GM18517 (cell line): ENCODE data around the gene SIRPA.

Experiments used
- ATAC-seq: cut with Tn5 transposase; IDR thresholded peaks from one replicate; pipeline ENCODE4 v1.9.1; 2021; ENCODE audit warnings: mild to moderate bottlenecking, moderate library complexity; ENCODE audit not compliant: unreplicated experiment

The SIRPA gene

DNA sequence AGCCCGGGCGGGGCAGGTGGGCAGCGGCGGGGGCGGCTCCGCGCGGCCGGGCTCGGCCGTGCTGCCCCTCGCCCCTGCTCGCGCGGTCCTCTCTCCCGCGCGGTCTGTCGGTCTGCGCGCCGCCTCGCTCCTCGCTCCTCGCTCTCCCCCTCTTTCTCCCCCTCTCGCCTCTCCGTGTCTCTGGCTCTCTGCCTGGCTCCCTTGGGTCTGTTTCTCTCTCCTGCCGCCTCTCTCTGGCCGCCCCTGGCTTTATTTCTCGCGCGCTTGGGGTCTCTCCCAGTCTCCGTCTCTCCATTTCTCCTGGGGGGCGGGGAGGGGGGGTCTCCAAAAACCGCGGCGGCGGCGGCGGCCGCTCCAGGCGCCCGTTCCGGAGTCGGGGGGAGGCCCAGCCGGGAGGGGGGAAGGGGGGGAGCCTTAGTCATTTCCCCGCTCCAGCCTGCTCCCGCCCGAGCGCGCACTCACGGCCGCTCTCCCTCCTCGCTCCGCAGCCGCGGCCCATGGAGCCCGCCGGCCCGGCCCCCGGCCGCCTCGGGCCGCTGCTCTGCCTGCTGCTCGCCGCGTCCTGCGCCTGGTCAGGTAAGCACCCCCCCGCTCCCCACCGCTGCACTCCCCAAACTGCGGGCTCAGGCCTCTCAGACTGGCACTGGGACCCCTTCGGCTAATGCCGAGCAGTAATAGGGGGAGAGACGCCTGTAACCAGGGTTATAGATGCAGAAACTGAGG is at the start of gene SIRPA:
Gene SIRPA, plus strand, starts transcription at position 457 of the 723 bp plus-strand sequence. Its CDS starts 41 bp downstream, at position 498.
- no peak for ATAC-seq

DNA sequence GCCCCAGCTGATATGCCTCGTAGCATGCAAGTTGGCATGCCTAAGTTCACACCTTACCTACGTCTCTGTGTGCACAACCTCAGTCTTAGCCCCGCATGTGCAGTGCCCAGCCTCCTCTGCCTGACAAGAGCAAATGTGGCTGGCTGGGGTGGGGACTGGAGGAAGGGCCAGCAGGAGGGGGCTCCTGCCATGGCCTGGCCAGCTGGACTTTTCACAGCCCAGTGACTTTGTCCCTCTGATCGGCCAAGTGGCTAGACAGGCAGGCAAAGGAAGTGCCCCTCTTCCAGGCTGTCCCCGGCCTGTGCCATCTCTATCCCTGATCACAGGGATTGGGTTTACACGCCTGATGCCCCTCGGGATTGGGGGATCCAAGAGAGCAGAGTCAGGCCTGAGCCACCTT is 49.5 kb upstream of the SIRPA start:
- no peak for ATAC-seq

DNA sequence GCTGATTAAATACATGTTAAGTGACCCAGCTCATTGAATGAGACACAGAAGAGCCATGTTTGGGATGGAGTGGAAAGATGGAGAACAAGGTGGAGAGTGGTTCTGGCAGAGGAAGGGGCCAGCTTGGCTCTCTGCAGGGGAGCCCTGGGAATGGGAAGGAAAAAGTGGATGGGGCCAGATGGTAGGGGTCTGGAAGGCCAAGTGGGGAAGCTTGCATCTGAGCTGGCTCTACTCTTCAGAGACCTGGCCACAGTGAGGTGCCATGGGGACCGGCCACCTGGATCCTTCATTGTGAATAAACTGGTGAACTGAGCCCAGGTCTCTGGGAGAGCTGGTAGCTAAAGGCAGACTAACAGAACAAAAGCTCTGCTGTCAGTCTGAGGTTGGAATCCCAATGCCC is 48.9 kb upstream of the SIRPA start:
- no peak for ATAC-seq

DNA sequence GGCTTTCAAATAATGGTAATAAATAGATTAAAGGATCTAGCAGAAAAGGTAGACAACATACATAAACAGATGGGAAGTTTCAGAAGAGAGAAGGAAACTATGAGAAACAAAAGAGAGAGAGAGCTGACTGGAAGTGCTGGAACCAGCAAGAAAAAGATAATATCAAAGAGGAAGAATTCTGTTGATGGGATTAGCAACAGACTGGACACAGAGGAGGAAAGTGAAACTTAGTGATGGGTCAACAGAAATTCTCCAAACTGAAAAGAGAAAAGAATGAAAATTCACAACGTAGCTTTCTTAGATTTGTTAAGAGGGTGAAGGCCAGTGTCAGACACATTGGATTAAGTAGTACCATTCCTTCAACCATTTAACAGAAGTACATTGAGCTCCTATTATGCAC is 48.3 kb upstream of the SIRPA start:
- no peak for ATAC-seq

DNA sequence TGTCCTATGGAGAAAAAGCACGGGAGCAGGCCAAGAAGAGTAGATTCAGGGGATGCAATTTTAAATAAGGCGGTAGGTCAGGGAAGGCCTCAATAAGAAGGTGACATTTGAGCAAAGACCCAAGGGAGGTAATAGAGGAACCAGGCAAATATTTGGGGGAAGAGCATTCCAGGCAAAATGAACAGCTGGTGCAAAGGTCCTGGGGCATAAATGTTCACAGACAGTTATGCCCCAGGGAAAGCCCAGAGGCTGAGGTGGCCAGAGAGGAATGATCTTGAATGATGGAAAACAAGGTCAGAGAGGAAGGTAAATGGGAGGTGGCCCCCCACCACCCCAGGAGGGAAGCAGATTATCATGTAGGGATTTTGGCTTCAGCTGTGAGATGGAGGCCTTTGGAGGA is 47.4 kb upstream of the SIRPA start:
- ATAC-seq: no peak

DNA sequence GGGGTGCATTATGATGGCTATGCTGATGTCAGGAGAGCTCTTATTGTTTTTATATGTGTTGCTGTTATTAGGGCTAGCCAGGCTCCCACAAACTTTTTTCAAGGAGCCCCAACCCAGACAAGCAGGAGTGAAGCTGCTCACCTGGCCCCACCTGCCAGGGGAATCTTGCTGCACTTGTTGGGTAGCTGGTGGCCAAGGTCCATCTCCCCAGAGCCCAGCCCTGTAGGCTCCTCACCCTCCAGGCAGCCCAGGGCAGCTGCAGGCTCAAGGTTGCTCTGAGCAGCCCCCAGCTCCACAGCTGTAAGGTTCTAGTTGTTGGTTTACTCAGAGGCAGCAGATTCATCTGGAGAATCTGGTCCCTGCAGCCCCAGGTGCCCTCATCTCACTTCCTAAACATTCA is 46.8 kb upstream of the SIRPA start:
- ATAC-seq: no peak

DNA sequence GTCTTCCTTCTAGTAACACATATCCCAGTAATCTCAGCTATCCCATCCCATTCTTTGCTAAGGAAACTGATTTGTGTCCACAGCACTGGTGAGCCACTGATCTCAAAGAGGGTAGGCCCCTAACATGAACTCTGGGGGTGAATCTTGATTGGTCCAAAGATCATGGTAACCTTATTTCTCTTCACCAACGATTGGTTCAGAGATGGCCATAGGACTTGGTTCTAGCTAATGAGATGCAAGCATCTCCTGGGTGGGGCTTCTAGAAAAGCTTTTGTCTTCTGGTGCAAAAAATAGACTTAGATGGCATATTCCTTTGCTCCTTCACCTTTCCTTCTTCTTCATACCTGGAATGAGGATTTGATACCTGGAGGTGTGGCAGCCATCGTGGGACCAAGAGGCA is 43.8 kb upstream of the SIRPA start:
- no peak for ATAC-seq

DNA sequence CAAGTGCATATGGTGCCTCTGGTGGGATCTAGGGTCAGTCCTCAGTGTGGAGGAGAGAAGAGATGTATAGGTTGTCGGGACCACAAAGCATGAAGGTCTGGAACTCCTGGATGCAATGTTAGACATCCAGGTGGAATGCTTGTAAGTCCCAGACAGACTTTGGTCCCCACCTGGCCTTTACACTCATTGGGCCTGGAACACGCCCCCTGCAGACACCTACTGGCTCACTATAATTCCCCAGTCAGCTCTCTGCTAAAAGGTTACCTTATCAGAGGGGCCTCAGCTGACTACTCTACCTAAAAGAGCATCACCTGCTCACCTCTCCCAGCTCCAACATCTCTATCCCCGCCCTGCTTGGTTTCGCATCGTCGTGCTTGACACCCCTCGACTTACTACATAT is 41.7 kb upstream of the SIRPA start:
- no peak for ATAC-seq

DNA sequence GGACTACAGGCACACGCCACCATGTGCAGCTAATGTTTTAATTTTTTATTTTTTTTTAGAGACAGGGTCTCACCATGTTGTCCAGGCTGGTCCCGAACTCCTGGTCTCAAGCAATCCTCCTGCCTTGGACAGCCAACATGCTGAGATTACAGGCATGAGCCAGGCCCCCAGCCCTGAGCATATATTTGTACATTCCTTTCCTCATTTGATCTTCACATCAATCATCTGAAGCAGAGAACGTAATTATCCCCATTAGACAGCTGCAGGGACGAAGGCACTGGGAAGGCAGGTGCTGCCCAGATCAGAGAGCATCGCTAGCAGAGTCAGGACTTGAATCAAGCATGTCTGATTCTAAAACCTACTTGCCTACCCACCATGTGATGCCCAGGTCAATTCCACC is 41.0 kb upstream of the SIRPA start:
- ATAC-seq: no peak

DNA sequence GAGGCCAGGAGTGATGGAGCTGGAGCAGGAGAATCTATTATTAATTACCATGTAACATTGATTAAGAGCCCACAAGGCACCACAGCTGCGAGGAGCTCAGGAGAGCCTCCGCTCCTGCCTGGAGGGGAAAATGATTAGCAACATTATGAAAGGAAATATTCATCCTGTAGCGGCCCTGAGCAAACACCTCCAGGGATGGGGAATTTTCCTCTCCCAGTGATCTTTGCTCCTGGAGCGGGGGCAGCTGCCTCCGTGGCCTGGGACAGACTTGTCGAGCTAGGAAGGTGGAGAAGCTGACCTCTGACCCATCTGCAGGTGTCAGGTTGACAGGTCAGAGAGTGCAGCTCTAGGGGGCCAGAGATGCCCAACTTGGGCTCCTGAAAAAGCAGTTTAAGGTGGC is 40.1 kb upstream of the SIRPA start:
- no peak for ATAC-seq

DNA sequence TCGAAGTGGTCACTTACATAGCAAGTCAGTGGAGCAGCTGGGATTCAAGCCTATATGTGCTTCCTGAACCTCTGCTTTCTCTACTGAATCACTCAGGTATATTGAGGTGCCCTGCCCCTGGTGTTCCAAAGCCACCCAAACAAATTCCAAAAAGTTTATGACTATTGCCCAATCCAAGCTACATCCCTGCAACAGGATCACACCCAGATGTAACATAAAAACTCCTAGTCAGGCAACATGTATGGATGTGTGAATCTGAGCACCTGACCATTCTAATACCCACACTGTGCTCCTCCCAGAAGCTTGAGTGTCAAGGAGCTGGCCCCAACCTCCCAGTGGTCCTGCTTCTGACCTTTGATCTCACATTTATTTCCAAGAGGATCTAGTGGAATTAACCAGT is 39.5 kb upstream of the SIRPA start:
- no peak for ATAC-seq

DNA sequence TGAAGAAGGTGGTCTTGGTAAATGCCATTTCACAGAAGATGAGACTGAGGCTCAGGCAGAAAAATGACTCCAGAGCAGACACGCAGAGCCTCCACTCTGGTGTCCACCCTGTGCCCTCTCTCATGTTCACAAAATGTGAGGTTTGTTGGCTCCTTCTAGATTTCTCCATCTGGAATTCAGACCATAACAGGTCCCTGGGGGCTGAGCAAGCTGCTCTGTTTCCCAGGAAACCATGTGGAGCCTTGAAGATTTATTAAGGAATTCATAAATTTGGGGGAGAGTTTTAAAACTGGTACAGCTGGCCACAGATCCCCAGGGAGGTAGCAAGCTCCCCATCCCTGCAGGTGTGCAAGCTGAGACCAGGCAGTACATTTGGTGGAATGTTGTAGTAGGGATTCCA is 38.8 kb upstream of the SIRPA start:
- no peak for ATAC-seq

DNA sequence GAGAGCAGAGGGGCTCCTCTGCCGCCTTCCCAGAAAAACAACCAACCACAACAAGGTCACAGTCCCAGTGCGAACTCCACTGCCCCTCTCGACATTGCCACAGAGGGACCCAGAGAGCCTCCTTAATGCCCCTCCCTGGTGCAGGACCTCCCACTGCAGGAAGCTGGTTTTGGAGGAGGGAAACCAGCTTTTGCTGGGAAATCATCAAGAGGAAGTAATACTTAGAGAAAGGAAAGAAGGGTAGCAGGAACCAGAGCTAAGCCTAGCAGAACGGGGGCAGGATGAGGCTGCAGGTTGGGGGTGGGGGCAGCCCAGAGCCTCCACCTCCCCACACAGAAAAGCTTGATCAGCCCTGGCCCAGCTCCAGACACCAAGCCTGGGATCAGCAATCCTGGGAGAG is 37.7 kb upstream of the SIRPA start:
- no peak for ATAC-seq

DNA sequence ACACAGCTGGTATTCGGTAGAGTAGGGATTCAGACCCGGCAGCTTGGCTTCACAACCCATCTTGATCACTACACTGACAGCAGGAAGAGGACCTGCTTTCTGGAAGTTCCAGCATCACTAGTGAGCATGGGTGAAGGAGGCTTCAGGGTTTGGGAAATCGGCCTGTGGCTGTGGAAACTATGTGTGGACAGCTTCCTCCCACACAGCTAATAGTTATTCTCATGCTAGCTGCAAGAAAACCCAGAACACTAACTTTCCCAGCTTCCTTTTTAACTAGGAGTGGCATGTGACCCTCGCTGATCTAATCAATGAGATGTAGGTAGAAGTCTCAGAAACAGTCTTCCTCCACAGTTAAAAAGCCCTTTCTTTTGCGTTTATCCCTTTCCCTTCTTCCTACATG is 36.3 kb upstream of the SIRPA start:
- no peak for ATAC-seq

DNA sequence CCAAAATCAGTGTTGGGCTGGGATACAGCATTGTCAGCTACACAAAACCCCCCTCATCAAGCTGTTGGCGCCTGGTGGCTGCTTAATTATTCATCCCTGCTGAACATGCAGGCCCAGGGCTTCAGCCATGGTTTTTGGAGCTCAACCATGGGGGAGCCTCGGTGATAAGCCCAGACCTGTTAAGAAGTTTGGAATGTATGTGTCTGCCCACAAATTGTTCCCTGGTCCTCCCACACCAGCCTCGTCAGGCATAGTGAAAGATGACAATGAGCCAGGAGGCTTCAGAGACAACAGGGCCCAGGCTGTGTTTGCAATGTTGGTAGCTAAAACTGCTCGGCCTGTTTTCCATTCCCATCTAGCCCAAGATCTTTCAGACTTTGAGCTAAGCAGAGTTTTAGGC is 34.8 kb upstream of the SIRPA start:
- no peak for ATAC-seq

DNA sequence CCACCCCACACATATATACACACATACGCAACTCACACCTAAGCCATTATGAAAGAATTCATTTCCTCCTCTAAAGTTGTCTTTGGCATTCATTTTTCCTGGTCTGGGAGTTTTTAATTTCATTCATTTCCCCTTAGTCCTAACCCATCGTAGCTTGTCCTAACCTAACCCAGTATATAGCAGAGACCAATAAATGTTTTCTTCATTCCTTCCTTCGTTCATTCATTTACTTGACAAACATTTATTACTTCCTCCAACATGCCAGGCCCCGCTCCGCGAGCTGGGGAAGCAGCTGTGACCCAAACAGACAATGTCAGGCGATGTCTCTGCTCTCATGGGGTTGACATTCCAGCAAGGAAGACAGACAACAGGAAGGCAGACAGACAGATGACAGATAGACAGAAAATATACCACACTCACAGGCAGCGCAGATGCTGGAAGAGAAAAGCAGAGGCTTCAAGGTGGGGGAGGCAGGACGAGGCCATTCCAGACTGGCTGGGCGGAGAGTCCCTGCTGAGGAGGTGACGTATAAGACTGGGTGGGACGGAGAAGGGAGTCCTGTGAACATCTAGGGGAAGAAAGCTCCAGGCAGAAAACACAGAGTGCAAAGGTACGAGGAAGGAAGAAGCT is 33.7 kb upstream of the SIRPA start:
- no peak for ATAC-seq

DNA sequence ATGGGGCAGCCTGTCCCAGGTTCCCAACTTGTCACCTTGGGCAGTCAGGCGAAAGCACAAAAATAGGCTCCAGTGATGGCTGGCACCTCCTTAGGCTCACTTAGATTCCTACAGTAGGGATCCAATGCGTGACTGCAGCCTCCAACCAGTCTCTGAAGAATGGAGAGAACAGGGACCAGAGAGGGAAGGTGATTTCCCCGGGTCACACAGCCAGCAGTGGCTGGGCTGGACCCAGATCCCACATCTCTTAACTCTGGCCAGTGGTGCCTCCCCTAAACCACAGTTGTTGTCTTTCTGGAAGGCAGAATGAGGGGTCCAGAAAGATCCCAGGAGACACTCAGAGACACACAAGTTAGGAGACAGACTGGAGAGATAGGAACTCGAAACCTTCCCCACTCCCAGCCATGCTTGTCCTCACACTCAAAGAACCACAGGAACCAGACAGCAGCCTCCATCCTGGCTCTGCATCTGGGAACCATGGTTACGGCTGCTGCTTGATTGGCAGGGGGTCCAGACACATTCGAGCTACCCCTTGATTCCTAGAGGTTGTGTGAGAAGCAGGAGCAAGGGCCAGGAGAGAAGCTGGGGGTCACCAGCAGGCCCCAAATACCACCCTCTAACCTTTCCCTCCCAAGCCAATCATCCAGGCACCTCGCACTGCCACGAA is 33.1 kb upstream of the SIRPA start:
- ATAC-seq: no peak

DNA sequence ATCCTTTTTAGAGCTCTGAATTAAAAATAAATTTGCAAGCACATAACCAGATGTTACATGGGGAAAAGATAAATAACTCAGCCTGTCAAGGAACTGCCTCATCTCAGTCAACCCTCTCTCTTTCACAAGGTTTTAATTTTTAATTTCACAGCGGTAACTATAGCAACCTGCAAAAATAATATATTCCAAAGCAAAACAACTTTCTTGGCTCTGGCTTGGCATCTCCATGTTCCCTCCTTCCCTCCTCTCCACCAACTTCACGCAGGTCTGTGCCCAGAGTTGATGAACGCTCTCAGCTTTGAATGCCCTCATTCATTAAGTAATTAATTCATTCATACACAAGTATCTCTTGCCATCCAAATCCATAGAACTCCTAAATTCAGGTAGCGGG is 32.5 kb upstream of the SIRPA start:
- ATAC-seq: no peak

DNA sequence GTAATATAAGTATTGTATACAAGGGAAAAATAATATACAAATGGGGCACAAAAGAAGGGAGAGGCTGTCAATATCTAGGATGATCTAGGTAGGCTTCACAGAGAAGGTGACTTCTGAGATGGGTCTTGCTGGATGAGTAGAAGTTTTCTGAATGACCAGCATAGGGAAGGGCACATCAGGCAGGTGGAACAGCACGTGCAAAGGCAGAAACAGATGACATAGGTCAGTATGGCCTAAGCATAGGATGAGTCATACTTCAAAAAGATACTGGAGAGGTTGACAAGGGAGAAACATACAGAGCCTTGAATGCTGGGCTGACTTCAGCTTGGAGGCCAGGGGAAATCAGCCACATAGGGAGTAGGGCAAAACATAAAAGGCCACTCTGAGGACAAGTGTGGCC is 31.9 kb upstream of the SIRPA start:
- no peak for ATAC-seq

DNA sequence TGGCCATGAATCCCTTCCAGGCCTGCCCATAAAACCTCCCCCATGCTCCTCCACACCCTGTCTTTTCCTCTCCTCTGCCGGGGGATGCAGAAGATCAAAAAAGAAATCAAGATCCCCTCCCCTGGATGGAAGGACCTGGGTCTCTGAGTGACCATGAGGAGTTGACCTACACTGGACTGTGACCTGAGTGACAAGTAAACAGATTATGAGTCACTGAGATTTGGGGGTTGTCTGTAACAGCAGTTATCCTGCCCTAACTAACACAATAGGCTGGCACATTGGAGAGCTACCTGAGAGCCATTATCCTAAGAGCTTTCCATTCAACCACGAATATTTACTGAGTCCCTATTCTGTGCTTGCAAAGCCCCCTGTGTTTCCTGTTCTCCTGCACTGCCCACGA is 28.4 kb upstream of the SIRPA start:
- ATAC-seq: no peak

DNA sequence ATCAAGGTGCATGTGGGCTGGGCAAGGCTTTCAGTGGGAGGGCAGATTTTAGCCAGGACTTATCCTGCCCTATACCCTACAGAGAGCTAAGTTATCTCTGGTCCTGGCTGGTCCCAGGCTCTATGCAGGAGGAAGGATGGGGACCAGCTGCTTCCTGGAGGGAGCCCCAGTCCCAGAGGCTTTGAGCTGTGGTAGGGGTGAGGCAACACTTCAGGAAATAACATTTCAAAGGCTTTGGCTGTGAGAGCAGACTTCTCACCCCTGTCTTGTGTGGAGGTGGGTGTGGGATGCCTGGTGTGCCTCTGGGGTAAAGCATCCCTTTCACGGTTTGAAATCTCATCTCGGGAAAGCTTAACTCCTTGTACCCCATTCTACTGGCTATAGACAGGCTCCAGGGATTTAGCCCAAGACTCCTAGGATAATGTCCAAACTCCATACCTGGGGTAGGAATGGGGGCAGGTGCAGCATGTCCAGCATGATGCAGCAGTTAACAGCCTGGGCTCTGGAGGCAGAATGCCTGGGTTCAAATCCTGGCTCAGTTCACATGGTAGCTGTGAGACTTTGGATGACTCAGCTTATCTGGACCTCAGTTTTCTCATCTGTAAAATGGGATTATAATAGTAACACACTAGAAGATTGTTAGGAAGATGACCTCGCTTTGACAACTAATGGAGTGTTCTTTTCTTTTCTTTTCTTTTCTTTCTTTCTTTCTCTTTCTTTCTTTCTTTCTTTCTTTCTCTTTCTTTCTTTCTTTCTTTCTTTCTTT is 27.5 kb upstream of the SIRPA start:
- no peak for ATAC-seq

DNA sequence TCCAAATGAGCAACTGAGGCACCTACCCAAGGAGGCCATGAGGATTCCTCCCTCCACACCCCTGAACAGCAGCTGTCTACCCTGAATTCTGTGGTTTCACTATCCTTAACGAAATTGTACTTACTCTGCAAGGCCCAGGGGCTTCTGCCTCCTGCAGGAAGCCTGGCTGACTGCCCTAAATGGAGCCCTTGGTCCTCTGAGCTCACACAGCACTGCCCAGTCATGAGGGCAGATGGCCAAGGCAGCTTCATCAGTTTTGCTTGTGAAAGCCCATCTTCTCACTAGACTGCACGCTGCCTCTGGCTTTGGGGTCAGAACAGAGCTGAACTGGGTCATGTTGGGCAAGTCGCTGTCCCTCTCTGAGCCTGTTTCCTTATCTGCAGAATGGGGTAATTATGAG is 26.4 kb upstream of the SIRPA start:
- ATAC-seq: no peak
